GM12875 (cell line): ENCODE measurements around the gene AP3D1.

Source experiments
- H3K4me3 ChIP-seq: one replicate; pipeline ENCODE4 v1.5.1; 2011; ENCODE audit warnings: low read depth, low read length, control low read depth
- CTCF ChIP-seq: IDR thresholded peaks from 2 replicates; pipeline ENCODE4 v1.5.1; 2011; ENCODE audit warnings: low read depth, mild to moderate bottlenecking, control low read depth, inconsistent platforms, low read length, moderate library complexity, borderline replicate concordance; ENCODE audit not compliant: insufficient read depth

The AP3D1 gene

GRCh38 chr19:2149980-2150793, 1.2 kb downstream of the AP3D1 start:
- peak overlapping the region; percentile 98 for H3K4me3 ChIP-seq
- no peak for TF ChIP-seq CTCF

- no peak for TF ChIP-seq CTCF
- H3K4me3 ChIP-seq = no peak overlapping the region
Observed at GRCh38 chr19:2148482-2149135, 2.8 kb downstream of the AP3D1 start.

- no peak for TF ChIP-seq CTCF
- H3K4me3 ChIP-seq = no peak overlapping the region
Observed at GRCh38 chr19:2145831-2146241, 5.5 kb downstream of the AP3D1 start.

GRCh38 chr19:2144190-2144589, 7.2 kb downstream of the AP3D1 start:
- TF ChIP-seq CTCF = no peak
- H3K4me3 ChIP-seq = no peak overlapping the region

GRCh38 chr19:2142173-2142829, 9.1 kb downstream of the AP3D1 start:
- TF ChIP-seq CTCF = no peak

GRCh38 chr19:2140138-2140569, 11.2 kb downstream of the AP3D1 start:
- TF ChIP-seq CTCF = no peak
- H3K4me3 ChIP-seq = no peak overlapping the region

More at GRCh38 chr19:2142173-2142829, 9.1 kb downstream of the AP3D1 start:
- no peak overlapping the region for H3K4me3 ChIP-seq
